Measurements from ENCODE around the gene PSMD14.

Gene PSMD14

GRCh38 chr2:161432107-161432506 is 123.9 kb downstream of the PSMD14 start:
- Mint-ChIP-seq H3K36me3 (ENCODE audit: insufficient read depth) (no peaks in the 10 kb centered on the region), H3K27me3 (peaks cover 55 to 57% of the 10 kb centered on the region in 2 donors), H3K9me3 (no peaks in the 10 kb centered on the region), H3K27ac (no peak overlapping the region), H3K4me1 (ENCODE audit: low read depth in 2 of 2) (peaks cover 0 to 4% of the 10 kb centered on the region in 2 donors), H3K4me3 (no peak overlapping the region)
- no peak for DNase-seq
- no peak for ATAC-seq (replicated peaks)

- H3K27me3 Mint-ChIP-seq: peaks cover 44 to 57% of the 10 kb centered on the region in 2 donors
- no peak overlapping the region for H3K27ac Mint-ChIP-seq
- no peaks in the 10 kb centered on the region for H3K9me3 Mint-ChIP-seq
- no peaks in the 10 kb centered on the region for H3K4me1 Mint-ChIP-seq (ENCODE audit: low read depth in 2 of 2)
- DNase-seq (no peak), ATAC-seq (replicated peaks) (no peak)
- H3K4me3 Mint-ChIP-seq: no peak overlapping the region
- no peaks in the 10 kb centered on the region for H3K36me3 Mint-ChIP-seq (ENCODE audit: insufficient read depth)
Observed at GRCh38 chr2:161434118-161434517, 125.9 kb downstream of the PSMD14 start.

GRCh38 chr2:161436411-161436810 is 128.2 kb downstream of the PSMD14 start:
- Mint-ChIP-seq H3K4me3 (no peak overlapping the region), H3K27ac (no peak overlapping the region), H3K9me3 (no peaks in the 10 kb centered on the region), H3K4me1 (ENCODE audit: low read depth in 2 of 2) (no peaks in the 10 kb centered on the region), H3K27me3 (peaks cover 40 to 52% of the 10 kb centered on the region in 2 donors), H3K36me3 (ENCODE audit: insufficient read depth) (no peaks in the 10 kb centered on the region)
- DNase-seq (no peak), ATAC-seq (replicated peaks) (no peak)

- no peak for DNase-seq
- H3K9me3 Mint-ChIP-seq: no peaks in the 10 kb centered on the region
- peaks cover 38 to 42% of the 10 kb centered on the region in 2 donors for H3K27me3 Mint-ChIP-seq
- no peak overlapping the region for H3K4me3 Mint-ChIP-seq
- H3K4me1 Mint-ChIP-seq (ENCODE audit: low read depth in 2 of 2): no peaks in the 10 kb centered on the region
- no peaks in the 10 kb centered on the region for H3K36me3 Mint-ChIP-seq (ENCODE audit: insufficient read depth)
- ATAC-seq (replicated peaks): no peak
- no peak overlapping the region for H3K27ac Mint-ChIP-seq
Observed at GRCh38 chr2:161438598-161438997, 130.4 kb downstream of the PSMD14 start.

GRCh38 chr2:161445097-161445496 is 136.9 kb downstream of the PSMD14 start:
- Mint-ChIP-seq H3K36me3 (ENCODE audit: insufficient read depth) (no peaks in the 10 kb centered on the region), H3K9me3 (no peaks in the 10 kb centered on the region), H3K27me3 (peaks cover 14 to 40% of the 10 kb centered on the region in 2 donors), H3K4me1 (ENCODE audit: low read depth in 2 of 2) (no peaks in the 10 kb centered on the region), H3K27ac (no peak overlapping the region), H3K4me3 (no peak overlapping the region)
- ATAC-seq (replicated peaks) (no peak), DNase-seq (no peak)

- Mint-ChIP-seq H3K9me3 (no peaks in the 10 kb centered on the region), H3K4me1 (ENCODE audit: low read depth in 2 of 2) (no peaks in the 10 kb centered on the region), H3K27ac (no peak overlapping the region), H3K4me3 (no peak overlapping the region), H3K36me3 (ENCODE audit: insufficient read depth) (no peaks in the 10 kb centered on the region), H3K27me3 (peaks cover 14 to 41% of the 10 kb centered on the region in 2 donors)
- DNase-seq: no peak
- ATAC-seq (replicated peaks): no peak
Observed at GRCh38 chr2:161448431-161448830, 140.2 kb downstream of the PSMD14 start.
